ENCODE results near the gene G6PC3.
A peak's percentile ranks its signal among the peaks of the same experiment; 100 is the strongest.

G6PC3 gene

DNA sequence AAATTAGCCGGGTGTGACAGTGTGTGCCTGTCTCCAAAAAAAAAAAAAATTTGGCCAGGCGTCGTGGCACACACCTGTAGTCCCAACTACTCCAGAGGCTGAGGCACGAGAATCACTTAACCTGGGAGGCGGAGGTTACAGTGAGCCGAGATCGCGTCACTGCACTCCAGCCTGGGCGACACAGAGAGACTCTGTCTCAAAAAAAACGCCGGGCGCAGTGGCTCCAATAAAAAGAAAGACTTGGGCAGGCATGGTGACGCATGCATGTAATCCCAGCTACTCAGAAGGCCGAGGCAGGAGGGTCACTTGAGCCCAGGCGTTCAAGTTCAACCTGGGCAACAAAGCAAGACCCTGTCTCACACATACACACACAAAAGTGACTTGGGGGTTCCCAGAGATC is 7.7 kb upstream of the G6PC3 start:
- no peak for DNase-seq

DNA sequence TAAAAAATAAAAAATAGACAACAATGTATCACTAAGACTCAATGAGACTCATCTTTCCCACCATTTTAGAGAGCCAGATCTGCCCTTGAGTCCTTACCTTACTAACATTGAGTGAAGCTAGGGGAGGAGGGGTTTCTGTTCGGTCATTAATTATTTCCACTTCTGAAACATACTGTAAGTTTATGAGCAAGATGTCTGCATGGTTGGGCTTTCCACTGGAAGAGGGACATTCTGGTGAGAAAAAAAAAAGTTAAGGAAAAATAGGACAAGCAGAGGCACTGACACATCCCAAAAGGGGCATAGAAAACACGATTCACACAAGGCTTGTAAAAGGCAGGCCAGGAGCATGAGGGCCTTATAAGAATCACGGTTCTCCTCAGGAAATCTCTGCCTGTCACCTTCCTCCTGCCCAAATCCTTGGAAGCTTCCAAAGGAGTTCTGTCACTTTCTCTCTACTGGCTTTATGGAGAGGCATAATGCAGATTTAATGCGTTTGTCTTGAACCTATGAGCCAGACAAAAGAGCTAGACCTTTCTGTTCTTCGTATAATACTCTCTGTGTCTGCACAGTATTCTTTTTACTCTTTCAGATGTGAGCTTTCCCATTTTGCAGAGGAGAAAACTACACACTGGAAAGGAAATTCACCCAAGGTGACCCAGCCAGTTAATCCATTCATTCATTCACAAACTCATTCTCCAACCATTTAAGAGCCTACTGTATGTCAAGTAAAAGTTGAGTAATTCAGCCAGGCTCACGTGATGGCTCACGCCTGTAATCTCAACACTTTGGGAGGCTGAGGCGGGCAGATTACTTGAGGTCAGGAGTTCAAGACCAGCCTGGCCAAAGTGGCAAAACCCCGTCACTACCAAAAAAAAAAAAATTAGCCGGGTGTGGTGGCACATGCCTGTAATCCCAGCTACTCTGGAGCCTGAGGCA is 6.6 kb upstream of the G6PC3 start:
- no peak for DNase-seq

DNA sequence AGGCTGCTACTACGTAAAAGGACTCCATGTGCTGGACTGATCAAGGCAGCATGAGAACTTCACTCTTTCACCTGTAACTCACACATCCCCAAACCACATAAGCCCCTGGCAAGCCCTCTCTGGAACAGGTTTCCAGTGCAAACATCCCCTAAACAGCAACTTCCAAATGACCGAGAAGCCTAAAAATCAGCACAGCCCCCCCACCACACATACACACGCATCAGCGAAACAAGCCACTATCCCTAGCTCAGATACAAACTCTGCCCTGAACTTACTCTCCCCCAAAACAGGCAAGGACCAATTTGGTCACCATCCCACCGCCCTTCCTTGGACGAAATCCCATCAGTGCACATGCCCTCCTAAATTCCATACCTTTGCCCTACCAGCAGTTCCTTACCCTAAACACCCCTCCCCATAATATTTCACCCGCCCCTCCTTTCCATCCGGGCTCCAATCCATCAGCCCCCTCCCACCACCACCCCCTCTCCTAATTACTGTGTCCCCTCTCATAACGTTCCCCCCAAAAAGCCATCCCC is 4.8 kb upstream of the G6PC3 start:
- peak in 1 of 2 donors; percentile 19 for DNase-seq

DNA sequence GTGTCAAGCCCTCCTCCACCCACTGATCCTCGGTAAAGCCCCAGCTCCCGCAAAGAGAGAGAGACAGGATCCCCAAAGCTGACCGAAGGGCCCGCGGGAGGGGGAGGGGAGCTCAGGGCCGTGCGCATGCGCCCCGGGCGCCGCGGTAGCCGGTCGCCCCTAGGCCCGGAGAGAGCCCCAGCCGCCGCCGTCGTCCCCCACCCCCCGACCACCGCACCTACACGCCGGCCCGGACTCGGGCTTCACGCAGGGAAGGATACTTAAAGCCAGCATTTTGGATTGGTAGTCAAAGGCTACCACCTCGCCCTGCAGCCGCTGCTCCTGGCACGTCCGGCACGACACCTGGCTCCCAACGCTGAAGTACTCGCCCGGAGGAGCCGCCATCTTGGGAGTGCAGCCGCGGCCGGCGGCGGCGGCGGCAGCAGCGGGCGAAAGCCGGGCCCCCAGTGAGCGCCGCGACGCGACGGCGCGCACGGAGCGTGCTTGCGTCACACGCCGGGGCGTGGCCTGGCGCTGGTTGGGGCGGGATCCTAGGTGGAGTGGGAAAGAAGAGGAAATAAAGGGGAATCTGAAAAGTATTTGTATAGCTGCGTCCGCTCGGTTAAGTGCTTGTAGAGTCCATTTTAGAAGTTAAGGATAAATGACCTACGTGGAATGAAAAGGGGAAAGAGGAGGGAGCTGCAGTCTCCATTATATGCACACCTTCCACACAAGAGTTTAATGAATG is 4.2 kb upstream of the G6PC3 start, which contains the start of gene LSM12:
Gene LSM12 (minus strand): TSS at position 468 of the 727 bp plus-strand sequence. CDS start 84 bp downstream, at position 384.
- DNase-seq: peak; percentile 88 to 90

DNA sequence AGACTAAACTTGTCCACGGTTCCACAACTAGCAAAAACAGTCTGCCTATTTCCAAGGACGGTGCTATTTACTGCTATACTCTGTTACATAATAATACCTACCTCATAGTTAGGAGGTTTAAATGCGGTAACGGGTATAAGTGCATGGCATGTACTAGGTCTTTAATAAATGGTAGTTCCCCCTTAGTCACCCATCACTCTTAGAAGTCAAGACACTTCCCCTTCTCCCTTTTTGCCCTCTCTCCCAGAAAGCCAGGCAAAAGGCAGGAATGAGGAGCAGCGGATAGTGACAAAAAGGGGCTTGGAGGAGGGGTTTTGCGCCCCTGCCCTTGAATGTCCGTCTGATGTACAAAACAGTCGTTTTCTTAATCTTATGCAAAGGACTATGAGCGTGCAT is 3.0 kb upstream of the G6PC3 start:
- no peak for DNase-seq

DNA sequence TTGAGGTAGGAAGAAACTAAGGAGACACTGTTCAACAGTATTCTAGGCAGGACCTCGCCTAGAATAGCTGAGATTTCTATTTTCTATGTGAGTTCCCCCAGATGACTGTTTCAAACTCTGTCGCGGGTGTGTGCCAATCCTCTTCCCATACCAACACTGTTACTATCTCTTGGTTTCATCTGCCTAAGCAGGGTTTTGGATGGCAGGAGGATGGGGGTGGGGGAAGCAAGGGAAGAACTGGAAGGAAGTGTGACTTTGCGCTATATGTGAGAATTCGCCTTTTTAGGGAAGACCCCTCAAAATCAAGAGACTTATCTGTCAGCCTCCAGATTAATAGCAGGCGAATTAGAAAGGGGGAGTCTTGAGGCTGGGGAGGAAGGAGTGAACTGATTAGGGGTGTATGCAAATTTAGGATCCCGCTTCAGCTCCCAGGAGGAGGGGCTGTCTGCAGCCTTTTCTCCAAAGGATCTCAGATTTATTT is 521 bp upstream of the G6PC3 start:
- DNase-seq: no peak

DNA sequence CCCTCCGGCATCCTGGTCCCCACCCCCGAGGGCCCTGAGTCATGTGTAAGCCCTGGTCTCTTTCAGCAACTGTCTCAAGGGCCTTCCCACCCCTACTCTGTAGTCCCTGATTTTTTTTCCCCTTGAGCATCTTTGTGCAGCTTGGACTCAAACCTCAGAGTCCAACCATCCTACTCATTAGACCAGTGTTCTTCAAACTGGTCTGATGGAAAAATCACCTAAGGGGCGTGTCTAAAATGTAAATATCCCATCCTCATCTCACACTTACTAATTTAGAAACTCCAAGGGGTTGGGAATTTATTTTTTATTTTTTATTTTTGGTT is 624 bp downstream of the G6PC3 start:
- DNase-seq: no peak

DNA sequence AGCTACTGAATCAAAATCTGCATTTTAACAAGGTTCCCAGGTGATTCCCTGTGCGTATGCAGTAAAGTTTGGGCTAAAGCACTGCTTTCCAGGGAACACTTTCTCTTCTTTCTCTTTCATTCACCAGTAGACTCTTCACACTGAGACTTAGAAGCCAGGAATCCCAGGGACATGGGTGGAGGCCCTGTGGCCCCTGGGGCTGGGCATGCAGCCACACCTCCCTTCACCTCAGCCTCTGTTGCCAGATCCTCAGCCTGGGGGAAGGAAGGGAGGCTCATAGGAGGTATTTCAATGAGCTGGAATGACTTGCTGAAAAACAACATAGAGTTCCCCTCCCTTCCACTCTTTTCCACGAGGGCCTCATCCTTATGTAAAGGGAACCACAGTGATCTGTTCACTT is 1.2 kb downstream of the G6PC3 start:
- DNase-seq: no peak

DNA sequence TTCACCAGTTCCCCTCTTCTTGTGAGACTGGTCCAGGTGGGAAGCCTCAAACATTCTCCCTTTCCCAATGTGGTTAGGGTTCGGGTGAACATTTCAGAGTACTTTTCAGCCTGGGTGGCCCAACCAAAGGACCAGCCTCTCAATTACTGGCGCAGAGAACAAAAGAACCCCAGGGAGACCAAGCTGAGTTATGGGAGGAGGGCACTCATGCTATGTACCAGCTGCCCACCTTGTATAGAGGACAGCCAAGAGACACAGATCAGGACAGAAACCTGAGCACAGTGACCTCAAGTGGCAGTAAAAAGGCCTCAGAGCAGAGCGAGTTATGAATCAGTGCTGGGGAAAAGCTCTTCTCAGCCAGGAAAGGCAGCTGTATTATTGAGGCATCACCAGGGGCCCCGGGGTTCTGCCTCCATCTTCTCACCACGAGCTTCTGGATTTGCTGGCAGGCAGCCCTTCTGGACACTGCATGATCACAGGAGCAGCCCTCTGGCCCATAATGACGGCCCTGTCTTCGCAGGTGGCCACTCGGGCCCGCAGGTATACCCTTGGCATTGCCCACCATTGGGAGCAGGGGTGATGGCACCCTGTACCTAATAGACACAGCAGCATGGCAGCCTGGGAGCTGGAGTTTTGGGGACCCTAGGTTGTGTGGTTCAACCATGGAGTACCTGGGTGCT is 3.8 kb downstream of the G6PC3 start:
- DNase-seq: no peak

DNA sequence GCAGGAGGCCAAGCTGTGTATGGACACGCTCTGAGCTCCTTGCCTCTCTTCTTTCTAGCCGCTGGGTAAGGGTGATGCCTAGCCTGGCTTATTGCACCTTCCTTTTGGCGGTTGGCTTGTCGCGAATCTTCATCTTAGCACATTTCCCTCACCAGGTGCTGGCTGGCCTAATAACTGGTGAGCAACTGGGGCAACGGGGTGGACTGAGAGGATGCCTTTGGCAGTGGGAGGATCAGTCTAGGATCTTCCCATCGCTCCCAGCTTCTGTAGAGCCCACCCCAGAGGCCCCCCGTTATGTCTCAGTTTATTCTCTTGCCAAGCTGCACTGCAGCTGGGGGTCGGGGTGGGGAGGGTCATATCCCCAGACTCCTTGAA is 4.4 kb downstream of the G6PC3 start:
- DNase-seq: no peak

DNA sequence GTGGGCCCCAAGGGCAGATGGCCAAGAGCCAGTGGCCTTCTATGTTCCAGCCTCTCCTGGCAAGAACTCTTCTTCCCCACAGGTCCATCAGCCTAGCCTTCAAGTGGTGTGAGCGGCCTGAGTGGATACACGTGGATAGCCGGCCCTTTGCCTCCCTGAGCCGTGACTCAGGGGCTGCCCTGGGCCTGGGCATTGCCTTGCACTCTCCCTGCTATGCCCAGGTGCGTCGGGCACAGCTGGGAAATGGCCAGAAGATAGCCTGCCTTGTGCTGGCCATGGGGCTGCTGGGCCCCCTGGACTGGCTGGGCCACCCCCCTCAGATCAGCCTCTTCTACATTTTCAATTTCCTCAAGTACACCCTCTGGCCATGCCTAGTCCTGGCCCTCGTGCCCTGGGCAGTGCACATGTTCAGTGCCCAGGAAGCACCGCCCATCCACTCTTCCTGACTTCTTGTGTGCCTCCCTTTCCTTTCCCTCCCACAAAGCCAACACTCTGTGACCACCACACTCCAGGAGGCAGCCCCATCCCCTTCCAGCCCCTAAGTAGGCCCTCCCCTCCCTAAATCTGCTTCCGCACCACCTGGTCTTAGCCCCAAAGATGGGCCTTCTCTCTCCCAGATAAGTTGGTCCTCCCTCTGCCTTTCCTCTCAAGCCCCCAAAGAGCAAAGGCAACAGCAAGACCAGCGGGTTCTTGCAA is 5.2 kb downstream of the G6PC3 start:
- DNase-seq: no peak

DNA sequence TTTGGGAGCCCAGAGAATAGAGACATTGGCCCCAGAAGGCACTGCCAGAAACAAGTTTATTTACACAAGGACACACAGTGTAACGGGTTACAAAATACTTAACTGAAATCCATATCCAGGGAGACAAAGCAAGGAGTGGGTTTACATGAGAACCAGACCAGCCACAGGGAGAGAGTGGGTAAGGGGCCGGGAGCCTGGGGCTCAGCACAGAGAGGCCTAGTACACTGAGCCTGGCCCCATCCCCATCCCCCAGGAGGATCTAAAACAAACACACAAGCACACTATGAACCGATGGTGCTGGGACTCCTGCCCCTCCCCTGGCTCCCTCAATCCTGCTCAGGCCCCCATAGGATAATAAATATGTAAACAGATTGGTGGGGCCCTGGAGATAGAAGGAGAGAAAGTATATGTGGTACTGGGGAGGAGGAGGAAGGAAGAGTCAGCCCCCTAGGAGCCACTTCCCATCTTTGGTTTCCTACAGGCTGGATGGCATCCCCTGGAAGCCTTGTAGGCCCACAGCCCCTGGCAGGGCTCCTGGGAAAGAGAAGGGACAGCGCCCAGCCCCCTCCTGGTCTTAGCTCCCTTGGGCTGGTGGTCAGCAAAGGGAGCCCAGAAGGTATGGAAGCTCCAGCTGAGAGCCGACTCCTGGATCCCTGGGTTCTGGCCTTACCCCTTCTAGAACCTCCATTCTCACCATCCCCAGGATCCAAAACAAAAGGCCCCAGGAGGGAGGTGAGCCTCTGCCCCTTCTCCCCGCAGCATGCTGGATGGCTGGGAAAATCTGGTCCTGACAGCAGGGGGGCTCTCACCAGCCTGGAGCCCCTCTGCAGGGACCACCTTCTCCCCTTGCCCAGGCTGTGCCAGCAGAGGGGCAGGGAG is 6.4 kb downstream of the G6PC3 start:
- DNase-seq: no peak

DNA sequence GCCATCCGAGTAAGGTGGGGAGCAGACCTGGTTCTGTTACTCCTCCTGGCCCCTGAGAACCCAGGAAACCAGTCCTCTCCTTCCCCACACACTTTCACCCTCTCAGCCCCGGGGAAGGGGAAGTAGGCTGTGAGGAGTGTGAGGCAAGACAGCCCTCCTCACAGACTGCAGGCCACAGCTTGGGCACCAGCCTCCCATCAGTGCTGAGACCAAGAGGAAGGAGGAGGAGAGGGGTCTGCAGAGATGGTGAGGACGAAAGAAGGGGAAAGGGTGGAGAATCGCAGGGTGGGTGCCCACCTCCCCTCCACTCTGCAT is 7.0 kb downstream of the G6PC3 start:
- peak in 1 of 2 donors; percentile 41 for DNase-seq

DNA sequence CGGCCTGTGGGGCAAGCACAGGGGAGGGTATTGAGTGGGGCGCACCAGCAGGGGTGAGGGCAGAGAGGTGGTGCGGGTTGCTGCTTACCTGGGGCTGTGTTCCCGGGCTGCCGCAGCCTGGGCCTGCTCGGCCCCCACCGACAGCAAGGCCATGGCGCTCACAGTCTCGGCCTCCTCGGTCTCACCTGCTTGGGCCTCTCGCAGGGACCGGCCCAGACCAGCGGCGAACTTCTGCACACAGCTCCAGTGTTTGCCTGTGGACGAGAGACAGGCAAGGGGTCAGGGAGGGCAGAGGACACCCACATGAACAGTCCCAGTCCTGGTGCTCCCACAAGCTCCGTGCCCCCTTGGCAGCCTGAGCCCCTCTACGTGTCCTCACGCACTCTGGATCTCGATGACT is 7.9 kb downstream of the G6PC3 start:
- DNase-seq: no peak

DNA sequence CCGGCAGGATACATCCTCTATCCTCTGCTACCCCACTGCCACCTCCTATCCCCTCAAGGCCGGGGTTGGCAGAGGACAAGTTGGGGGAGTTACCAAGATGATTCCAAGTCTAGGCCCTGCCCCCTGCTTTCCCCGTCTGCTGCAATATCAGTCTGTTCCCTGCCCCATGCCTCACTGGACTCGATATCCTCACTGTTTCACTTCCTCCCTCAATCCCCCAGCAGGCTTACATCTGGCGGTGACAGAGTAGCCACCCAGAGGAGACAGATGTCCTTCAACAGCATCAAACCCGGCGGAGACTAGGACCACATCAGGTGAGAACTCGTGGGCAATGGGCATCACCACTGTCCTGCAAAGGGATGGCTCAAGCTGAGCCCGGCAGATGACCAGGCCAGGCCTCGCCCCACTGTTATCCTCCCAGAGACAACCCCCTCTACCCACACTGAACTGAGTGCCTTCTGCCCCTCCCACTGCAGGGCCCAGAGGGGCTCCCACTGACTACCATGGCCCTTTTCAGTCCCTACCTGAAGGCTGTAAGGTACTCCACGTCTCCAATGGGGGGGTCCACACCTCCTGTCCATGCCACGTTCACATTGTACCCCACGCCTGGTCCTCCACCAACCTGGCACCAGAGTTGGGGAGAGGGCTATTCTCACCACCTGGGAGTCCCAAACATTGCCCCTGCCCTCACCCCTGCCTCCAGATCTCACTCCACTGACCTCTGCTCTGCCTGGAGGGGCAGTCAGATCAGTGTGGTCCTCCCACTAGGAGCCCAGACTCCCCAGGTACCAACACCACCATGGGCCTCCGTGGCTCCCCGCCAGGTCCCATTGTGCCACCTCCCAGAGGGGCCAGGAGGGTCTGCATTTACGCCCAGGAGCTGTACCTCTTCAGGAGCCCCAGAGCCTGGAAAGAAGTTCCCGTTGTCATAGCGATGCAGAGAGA is 9.6 kb downstream of the G6PC3 start:
- DNase-seq: no peak

DNA sequence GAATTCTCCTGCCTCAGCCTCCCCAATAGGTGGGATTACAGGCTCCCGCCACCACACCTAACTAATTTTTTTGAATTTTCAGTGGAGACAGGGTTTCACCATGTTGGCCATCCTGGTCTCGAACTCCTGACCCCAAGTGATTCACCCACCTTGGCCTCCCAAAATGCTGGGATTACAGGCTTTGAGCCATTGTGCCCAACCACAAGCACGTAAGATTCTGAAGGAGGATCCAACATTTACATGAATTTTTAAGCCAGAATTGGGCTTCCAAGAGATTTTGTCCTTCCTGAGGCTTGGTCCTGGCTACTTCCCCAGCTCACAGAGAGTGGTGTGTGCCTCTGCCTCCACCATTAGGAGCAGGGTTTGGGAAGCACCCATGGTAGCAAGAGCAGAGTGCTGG is 11.1 kb downstream of the G6PC3 start:
- no peak for DNase-seq

DNA sequence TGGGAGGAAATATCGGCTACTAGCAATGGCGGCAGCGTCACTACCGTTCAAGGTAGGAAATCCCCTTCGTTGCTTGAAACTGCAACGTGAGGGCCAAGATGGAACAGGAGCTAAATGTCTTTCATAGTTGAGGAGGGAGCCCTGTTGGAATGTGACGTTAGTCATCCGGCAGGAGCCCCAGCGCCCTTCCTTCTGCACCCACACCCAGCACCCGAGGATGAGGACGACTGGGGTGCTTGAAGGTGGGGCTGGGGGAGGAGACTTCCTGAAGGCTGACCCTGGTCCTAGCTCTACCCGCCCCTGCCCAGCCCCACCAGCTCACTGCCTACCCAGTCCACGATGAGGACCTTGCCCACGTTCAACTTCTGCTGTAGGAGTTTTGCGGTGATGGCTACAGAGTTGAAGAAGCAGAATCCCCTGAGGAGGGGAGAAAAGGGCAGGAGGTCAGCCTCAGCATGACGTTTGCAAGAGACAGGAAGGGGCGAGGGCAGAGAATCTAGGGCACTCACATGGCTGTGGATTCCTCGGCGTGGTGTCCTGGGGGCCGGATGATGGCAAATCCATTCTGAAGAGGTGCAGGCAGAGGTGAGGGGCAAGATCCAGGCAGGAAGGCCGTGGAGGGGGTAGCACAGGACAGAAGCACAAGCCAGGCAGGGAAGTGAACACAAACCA is 11.9 kb downstream of the G6PC3 start:
- DNase-seq: no peak

DNA sequence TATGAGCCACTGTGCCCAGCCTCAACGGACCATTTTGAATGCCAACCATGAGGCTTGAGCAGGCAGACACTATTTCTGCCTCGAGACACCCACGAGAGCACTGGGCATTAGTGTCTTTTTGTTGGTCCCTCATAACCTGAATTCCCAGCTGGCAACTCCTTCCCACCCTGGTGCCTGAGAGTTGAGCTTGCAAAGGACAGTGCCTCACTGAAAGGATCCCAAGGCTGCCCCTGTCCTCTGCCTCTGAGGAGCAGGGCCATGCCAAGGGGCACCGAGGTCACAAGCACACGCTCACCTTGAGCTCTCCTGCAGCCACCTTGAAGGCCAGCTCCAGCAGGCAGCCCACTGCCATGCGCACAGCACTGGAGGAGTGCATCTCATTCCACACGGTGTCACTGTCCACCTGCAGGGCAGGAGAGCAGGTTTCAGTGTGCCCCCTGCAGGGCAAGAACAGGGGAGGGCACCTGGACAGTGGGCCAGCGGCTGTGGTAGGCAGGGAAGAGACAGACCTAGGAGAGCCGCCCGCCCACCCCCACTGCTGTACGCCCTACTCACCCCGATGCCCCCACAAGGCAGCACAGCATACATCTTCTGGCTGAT is 12.8 kb downstream of the G6PC3 start:
- no peak for DNase-seq

DNA sequence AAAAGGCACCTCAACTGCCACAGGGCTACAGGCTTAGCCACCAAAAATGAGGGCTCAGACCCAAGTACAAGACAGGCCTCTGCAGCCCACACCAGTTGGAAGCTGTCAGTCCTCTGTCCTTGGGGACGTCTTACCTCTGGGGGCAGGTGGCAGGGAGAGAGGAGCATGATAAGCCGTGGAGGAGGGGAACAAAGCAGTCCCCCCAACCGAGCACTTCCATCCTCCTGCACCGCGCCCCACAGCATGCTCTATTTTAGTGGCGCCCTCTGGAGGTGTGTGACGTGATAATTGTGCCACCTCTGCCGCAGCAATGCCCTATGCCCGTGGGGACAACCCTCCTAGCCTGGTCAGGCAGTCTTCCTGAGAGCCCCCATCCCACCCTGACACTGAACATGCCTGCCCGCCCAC is 13.6 kb downstream of the G6PC3 start:
- DNase-seq: peak in 1 of 2 donors; percentile 21

DNA sequence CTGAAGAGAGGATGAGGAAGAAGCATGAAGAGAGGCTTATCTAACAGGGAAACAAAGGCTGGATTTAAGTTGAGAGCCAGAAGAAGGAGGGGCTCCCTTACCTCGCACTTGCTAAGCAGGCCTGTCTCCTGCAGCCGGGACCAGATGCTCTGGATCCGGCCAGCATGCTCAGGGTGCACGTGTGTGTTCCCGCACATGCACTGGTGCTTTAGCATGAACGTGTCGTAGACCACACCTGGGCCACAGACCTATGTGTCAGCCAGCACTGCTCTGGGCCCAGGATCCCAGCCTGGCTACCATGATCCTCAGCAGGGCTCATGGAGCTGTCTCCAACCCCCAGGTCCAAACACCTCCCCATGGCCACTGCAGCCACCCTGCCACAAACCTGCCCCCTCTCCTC is 14.4 kb downstream of the G6PC3 start:
- DNase-seq: no peak
